GM21723 (cell line): ENCODE measurements around the gene ZNF749.

Source experiments
- ATAC-seq: cut with Tn5 transposase; IDR thresholded peaks from one replicate; pipeline ENCODE4 v1.9.1; 2021; ENCODE audit warnings: mild to moderate bottlenecking, moderate library complexity; ENCODE audit not compliant: unreplicated experiment

ZNF749 gene

GRCh38 chr19:57435062-57435978 lies at the start of gene ZNF749:
Gene ZNF749 (plus strand): TSS chr19:57435325. CDS start chr19:57435579, 254 bp downstream.
- ATAC-seq: peak; percentile 97

- no peak for ATAC-seq
Measured at GRCh38 chr19:57389194-57389729, 45.9 kb upstream of the ZNF749 start.

- peak; percentile 95 for ATAC-seq
Measured at GRCh38 chr19:57389730-57390598, 45.2 kb upstream of the ZNF749 start, which contains the start of gene ZNF548. Gene ZNF548 (plus strand): TSS chr19:57389854. CDS start chr19:57390100, 246 bp downstream.

GRCh38 chr19:57395710-57396109 lies 39.4 kb upstream of the ZNF749 start:
- ATAC-seq: no peak

GRCh38 chr19:57398868-57399267 lies 36.3 kb upstream of the ZNF749 start:
- ATAC-seq: no peak

GRCh38 chr19:57403737-57404563 lies 31.2 kb upstream of the ZNF749 start:
- no peak for ATAC-seq

- no peak for ATAC-seq
Measured at GRCh38 chr19:57406516-57407123, 28.5 kb upstream of the ZNF749 start.

GRCh38 chr19:57410877-57411671 lies 24.1 kb upstream of the ZNF749 start, which contains the start of gene ZNF17:
Gene ZNF17 (plus strand): TSS chr19:57411161. CDS start chr19:57413616, 2,455 bp downstream.
- peak; percentile 98 for ATAC-seq

- no peak for ATAC-seq
Measured at GRCh38 chr19:57419439-57419838, 15.7 kb upstream of the ZNF749 start.

GRCh38 chr19:57421037-57421436 lies 14.1 kb upstream of the ZNF749 start:
- ATAC-seq: no peak

- ATAC-seq: peak; percentile 20
Measured at GRCh38 chr19:57434386-57435061, 601 bp upstream of the ZNF749 start.

GRCh38 chr19:57436417-57436816 lies 1.3 kb downstream of the ZNF749 start:
- ATAC-seq: no peak

- no peak for ATAC-seq
Measured at GRCh38 chr19:57437931-57438330, 2.8 kb downstream of the ZNF749 start.

- ATAC-seq: no peak
Measured at GRCh38 chr19:57438925-57439324, 3.8 kb downstream of the ZNF749 start.

- ATAC-seq: no peak
Measured at GRCh38 chr19:57441979-57442752, 7.0 kb downstream of the ZNF749 start.

- no peak for ATAC-seq
Measured at GRCh38 chr19:57443121-57443696, 8.1 kb downstream of the ZNF749 start.

GRCh38 chr19:57452307-57452706 lies 17.2 kb downstream of the ZNF749 start:
- no peak for ATAC-seq
